Muscle of back (tissue), 11 donors: ENCODE data around the gene NFATC1. TPM values are rescaled to one million over a fixed set of nuclear protein-coding genes. Genes with fewer than 3 reads are reported as not detected.

Source experiments
- DNase-seq, 3 donors: peaks; one replicate each; pipeline versions ENCODE4 v3.0.0 to v3.0.0-alpha.2; 2013
- polyA plus RNA-seq, 10 donors: library from polyadenylated mRNA; unstranded; fragments of 120-200 nt; gene quantifications; one replicate each; pipeline ENCODE4 v1.2.1, GENCODE V29; 2013; ENCODE audit not compliant: insufficient read length in 10 of 10

NFATC1 gene
- polyA plus RNA-seq, 10 donors = 10.5 to 19.4 (median 12.7) TPM

DNA sequence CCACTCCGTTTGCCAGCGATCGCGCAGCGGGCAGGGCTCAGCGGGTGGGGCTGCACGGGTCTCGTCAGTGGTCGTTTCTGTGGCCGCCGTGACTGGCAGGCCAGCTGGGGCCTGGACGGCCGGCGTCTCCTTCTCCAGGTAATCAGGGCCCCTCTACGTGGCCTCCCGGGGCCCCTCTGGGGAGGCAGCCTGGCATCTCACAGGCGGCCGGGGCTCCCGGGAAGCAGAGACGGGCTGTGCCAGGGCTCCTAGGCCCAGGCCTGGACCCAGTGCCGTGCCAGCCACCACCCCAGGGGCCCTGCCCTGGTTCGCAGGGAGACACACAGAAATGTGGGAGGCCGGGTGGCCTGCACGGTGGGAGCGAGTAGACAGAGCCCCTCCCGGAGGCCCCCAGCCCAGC is 59.5 kb downstream of the NFATC1 start:
- DNase-seq = no peak

DNA sequence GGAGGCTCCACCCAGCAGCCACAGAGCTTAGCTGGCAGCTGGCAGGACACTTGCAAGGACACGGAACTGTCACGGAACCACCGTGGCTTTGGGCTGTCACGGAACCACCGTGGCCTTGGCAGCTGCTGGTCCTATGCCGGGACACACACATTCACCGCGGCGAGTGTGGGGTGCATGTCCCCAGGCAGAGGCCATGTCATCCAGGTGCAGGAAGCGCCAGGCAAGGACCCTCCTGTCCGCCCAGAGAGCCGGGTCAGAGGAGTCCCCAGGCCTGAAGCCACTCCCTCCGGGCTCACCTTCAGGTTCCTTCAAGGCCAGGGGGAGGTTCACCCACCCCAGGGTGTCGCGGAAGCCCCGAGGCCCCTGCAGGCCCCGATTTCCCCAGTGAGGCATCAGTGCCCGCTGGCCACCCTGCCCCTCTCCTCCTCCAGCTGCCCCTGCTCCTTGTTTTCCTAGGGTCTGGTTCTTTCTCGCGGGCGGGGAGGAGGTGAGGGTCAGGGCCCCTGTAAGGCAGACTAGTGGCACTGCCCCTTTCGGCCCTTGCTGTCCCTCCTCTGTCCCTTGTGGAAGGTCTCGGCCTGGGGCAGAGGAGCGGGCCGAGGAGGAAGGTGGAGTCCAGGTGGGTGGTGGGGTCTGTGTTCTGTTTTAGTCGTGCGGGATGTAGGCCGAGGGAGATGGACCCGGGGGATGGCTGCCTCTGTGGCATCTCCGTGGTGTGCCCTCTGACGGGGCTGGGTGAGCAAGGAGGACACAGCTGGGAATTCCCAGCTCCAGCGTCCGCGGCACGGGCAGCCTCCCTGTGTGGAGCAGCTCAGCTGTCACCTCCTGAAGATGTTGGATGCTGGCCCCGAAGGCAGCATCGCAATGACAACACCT is 60.6 kb downstream of the NFATC1 start:
- no peak for DNase-seq

DNA sequence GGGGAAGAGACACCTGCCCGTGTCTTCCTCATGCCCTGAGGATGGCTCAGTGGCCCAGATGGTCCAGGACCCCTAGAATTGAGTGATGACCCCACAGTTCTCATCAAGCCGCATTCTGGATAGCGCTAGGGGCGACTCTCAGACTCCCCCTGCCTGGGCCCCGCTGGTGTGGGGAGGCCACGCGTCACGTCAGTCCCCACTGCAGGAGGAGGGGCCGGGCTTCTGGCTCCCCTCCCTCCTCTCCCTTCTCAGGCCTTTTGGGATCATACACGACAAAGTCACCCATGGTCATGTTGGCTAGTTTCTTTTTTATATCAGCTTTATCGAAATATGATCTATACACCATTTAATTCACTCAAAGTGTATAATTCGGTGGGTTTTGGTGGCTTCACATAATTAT is 61.5 kb downstream of the NFATC1 start:
- no peak for DNase-seq

DNA sequence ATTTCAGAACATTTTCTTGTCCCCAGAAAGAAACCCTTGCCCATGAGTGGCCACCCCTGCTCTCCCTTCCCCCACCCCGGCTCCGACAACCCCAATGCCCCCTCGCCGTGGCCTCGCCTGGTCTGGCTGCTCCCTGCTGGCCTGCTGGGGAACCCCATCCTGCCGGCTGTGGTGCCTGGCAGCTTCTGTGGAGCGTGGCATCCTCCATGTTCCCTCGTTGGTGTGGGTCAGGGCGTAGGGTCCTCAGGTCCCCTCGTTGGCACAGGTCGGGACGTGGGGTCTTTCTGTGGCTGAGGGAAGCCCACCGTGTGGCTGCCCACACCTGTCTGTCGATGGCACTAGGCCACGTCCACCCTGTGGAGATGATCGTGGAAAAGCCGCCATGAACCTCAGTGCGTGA is 61.9 kb downstream of the NFATC1 start:
- no peak for DNase-seq

DNA sequence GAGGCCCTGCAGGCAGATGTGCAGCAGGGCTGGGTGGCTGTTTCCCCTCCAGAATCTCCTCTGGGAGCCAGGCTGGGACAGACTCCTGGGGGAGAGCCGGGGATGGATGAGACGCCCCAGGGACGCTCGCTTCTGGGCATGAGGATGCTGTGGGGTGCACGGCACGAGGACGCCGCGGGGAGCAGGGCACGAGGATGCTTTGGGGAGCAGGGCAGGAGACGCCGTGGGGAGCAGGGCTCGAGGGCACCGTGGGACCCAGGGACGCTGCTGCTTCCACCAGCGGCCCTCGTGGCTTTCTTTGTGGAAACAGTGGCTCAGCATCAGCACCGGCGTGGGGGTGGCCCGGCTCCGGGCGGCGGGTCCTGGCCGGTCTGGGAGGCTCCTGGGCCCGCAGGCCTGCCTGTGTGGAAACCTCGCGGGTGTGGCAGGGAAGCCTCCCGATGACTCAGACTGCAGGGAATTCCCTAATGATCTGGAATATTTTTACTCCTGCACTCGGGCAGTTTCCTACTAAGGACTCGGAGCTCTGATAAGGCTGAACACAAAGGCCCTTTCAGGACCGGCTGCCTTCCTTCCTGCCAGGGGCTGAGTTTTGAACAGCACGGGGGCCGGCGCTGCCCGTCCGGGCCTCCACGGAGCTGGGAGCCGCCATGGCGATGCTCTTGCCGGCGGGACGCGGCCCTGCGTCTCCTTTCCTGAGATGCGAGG is 62.6 kb downstream of the NFATC1 start:
- peak; percentile 39 to 70 (median 64) for DNase-seq

DNA sequence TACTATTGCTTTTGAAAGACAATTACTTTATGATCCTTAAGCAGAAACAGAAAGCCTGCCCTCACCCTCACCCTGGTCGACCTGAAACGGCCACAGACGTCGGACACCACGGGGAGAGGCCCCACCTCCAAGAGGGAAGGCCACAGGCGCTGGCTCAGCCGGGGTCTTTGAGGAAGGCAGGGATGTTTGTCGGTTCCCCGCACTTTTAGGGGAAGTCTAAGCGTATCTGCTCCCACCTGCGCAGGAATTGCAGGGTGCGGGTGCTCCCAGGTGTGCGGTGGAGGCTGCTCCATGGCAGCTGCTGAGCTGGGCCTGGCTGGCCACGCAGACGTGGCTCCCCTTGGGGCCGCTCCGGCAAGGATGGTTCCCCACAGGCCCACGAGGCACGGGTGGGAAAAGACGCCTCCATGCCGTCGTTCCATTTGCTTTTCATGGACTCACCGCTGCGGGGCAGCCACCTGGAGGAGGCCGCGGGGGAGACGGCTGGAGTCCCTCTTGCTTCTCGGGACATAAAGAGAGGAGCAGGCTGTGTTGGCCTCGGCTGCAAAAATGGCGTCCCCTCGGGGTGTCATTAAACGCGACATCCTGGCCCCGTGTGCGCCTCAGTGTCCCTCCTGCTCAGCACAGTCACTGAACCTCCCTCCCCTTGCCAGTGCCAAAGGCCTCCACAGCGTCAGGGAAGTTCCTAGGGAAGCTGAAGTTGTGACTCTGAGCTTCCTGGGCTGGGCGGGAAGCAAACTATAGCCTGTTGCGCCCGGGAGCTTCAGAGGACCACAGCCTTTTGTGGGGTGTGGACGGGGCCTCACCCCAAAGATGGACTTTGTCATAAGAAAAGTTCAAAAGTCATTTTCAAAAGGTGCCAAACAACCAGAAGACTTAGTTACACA is 63.4 kb downstream of the NFATC1 start:
- no peak for DNase-seq

DNA sequence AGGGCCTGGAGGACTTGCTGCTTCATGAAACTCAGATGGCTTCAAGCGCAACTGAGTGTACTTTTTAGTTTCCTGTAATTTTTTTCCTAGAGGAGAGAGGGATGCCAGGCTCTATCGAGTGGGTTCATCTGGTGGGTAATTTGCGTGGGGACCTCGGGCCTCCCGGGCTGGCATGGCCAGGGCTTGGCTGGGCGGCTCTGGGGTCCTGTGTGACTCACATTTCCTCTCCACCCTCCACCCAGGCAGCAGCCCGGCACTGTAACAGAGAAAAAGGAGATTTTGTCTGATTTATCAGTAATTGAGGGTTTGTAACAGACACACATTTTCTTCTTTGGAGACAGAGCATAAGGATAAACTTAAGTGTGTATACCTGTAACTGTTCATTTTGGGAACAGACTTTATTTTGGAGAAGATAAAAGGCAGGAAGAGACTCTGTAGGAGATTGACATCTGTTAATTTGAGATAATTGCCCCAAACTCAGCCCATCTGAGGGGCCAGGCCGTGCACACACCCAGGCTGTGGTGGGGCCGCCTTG is 64.3 kb downstream of the NFATC1 start:
- DNase-seq = no peak

DNA sequence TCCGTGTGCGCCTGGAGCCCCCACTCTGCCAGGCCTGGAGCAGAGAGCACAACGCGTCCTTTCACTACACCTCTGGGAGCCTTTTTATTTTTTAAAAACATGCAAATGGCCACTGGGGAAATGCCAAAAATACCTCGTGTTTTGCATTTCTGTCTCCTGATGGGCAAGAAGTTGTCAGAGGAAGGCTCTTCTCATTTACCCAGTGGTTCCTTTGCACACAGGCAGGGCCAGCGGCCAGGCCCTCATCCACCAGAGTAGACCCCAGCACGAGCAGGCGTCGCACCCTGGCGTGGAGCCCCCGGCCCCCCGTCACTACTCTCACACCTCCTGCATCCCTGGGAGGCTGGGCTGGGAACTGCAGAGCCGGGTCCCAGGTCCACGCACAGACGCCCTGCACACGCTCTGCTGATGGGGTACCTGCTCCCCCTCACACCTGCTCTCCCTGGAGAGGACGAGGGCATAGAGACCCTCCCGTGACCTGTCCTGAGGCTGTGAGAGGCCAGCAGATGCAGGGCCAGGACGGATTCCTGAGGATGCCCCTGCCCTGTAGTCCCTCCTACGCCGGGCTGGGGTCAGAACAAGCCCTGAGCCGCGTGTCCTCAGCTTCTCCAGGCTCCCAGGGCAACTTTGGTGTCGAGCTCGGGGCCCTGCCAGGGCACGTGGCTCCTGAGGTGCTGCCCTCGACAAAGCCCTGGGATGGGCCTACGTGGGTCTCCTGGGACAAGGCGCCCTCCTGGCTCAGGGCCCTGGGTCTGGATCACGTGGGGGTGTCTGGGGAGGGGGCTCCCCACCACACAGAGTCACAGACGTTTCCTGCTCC is 65.0 kb downstream of the NFATC1 start:
- no peak for DNase-seq

DNA sequence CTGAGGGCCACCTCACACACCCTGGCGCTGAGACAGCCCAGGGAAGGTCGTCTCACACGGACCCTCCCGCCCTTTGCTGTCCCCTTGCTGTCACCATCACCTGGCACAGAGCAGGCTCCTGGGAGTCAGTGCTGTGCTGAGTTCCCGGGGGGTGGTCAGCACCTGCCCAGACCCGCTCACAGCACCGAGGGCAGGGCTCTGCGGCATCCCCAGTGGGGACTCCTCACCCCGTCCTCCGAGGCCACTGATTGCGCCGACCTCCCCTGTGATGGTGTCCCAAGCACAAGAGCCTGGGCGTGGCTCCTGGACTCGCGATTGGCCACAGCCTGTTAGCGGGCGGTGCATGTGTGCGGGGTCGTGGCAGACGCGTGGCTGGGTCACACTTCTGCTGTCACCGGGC is 65.9 kb downstream of the NFATC1 start:
- no peak for DNase-seq

DNA sequence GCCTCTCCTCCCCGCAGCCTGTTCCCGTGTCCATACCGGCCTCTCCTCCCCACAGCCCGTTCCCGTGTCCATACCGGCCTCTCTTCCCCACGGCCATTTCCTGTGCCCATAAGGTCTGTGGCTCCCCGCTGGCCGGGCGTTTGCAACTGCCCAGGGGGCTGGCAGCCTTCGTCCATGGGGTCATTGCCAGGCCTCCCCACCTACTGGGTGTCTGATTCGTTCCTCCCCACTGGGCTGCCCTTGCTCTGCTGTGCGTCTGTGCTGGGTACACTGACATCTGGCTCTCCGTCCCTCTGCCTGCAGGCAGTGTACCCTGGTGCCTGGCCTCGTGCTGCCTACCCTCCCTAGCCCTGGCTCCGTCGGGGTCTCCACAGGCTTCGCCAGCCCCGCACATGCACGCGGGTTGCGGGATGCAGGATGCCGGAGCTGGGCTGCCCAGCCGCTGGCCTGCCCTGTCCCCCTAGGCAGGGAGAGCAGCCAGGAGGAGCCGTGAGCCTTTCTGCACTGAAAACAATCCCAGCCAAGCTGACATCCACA is 67.8 kb downstream of the NFATC1 start:
- DNase-seq = no peak

DNA sequence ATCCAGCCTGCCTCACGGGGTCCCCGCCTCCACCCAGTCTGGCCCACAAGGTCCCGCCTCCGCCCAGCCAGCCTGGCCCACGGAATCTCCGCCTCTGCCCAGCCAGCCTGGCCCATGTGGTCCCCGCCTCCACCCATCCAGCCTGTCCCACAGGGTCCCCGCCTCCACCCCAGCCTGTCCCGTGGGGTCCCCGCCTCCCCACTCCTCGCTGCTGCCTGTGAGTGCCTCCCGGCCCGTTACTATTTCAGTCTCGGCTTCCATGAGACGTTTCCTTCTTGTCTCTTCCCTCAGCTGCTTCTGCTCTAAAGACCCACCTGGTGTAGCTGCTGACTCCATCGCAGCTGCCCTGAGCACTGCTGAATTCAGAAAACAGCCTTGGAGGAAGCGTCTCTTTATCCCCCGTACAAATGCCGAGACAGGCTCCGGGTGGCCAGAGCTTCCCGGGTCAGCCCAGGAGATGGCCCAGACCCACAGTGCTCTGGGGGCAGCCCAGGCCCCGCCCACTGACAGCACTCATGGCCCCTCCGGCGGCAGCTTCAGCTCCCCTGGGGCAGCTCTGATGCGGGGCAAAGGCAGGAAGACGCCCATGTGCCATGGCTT is 69.8 kb downstream of the NFATC1 start:
- DNase-seq = peak in 1 of 3 donors; percentile 69

DNA sequence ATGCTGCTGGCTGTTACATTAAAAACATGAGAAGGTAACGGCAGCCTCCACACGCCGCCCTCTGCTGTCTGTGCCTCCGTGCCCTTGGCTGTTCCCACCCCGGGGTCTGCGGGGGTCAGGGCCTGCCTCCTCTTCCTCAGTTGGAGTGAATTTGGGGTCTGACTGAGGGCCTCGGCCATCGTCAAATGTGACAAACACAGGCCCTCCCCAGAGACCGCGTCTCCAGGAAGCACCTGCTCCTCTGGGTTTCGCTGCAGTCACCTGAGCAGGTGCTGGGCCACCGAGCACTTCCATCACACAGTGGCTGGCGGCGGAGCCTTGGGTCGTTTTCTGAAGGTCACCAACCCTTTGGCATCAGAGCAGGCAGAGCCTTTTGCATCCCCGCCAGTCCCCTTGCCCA is 70.9 kb downstream of the NFATC1 start:
- no peak for DNase-seq

DNA sequence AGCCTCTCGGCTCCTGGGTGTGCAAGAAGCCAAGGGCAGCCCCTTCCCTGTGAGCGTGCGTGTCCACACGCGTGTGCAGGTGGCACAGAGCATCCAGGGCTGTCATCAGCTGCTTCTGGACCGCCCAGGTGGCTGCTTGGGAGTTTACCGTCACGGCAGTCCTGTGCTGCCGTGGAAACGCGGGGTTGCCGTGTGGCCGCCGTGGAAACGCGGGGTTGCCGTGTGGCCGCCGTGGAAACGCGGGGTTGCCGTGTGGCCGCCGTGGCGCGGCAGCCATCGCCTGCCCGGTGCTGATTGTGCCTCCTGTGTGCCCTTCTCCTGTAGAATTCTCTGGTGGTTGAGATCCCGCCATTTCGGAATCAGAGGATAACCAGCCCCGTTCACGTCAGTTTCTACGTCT is 71.4 kb downstream of the NFATC1 start:
- DNase-seq = no peak

DNA sequence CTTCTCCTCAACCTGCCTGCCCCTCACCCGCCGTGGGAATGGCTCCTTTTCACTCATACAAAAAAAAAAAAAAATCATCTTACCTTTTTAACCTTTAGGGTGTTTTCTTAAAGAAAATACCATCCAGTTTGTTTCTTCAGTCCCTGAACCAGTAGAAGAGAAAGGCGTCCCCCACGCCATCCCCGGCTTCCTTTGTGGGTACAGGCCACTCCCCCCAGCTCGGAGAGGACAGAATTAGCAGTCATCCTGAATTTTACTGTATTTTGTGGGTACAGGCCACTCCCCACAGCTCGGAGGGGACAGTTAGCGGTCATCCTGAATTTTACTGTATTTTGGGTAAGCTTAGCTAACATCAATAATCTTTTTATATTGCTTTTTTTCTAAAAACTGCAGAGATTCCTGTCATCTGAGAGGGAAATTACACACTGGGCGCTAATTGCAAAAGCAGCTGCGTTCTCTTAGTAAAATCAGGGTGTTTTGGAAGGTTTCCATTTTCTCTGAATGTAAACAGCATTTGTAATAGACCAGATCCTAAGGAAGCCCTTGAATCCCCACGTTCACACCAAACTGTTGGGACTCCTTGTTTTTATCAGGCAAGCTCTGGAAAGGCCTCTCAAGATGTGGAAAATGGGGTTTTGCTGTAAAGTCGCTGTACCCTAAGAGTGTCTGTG is 72.5 kb downstream of the NFATC1 start:
- peak in 1 of 3 donors; percentile 47 for DNase-seq

DNA sequence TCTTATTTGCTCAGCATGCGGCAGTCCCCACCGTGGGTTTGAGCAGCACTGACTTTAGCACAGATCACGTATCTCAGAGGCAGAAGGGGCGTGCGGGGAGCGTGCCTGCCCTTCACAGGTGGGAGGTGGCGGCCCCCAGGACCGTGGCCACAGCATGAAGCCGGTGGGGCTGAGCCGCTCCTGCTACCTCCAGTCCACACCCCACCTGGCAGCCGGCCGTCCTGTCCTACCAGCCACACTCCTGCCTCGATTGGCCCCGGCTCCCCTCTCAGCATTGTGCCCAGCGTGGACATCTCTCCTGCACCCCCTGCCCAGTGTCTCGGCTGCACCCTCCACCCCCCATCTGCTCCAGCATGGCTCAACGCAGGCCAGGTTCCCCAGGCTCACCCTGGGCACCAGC is 73.6 kb downstream of the NFATC1 start:
- DNase-seq = no peak

DNA sequence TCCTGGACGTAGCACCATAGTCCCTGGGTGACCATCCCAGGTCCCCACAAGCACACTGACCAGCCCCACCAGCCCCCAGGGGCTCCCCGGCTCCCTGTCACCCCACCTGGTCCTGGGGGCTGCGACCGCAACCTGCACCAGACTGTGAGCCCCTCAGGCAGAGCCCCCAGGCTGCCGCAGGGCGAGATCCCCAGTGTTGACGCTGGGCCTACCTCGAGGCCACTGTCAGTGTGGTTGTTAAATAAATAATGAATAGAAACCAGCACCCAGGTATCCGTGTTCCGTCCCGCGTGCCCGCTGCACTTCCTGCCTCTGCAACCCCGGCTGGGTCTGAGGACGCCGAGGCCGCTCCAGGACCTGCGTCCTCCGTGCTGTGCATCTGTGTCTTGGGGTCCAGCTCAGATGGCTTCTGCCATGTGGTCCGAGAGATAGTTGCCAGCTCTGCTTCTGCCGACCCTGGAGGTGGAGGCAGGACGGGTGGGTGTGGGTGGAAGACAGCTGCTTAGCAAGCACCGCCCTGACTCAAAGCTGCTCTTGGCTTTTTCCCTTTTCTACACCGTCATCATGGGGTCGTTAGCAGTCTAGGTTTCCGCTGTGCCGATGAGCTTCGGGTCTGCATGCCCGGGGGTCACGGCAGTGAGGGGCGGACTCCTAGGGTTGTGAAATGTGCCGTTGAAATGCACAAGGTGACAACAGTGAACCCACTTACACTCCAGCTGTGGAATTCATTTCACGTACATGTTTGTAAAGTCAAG is 74.2 kb downstream of the NFATC1 start:
- peak in 1 of 3 donors; percentile 64 for DNase-seq

DNA sequence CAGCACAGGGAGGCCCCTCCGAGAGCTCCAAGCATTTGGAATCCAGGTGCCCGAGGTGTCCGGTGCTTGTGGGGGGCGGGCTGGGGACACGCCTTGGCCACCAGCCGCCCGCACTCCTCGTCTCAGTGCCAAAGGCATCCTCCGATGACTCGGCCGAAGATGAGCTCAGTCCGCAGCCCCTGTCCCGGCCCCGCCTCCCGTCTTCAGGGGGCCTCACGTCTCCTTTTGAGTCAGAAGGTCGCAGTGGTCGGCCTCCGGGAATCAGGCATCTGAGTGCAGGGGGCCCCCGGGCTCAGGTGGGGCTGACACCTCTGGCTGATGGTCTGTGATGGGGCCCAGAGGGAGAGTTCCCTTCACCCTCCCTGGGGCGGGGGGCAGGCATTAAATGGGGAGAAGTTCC is 74.8 kb downstream of the NFATC1 start:
- peak in 1 of 3 donors; percentile 41 for DNase-seq

DNA sequence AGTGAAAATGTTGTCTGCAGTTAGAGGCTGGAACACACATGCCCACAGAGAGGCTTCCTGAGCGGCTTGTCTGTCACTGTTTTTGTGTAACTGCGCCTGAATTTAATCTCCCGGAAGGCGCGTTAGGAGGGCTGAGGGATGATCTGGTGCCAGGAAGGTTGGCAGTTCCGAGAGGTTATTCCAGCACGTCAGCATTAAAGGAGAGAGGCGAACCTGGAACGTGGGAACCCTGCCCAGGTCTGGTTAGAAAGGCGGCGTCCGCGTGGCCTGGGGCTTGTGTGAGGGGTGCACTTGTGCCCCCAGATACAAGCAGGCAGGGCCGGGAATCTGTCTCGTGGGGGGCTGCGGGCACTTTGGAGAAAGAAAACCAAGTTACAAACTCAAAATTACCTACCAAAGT is 75.3 kb downstream of the NFATC1 start:
- no peak for DNase-seq

DNA sequence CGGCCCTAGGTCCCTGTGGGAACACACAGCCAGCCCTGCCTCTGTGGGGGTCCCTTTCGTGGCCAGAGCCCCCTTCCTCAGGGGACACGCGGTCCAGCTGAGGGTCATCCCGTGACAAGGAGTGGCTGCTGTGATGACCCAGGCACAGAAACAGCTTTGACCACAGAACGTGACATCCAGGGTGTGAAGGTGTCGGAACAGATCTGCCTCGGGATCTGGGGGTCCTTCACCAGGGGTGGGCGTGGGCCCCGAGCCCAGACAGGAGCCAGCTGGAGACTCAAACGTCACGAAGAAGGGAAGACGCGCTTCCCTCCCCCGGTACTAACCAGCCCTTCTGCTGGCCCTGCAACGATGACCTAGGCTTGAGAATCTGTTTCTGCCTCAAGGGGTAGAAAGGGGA is 75.9 kb downstream of the NFATC1 start:
- no peak for DNase-seq
